Measurements from ENCODE around the gene IL4I1.

DNA sequence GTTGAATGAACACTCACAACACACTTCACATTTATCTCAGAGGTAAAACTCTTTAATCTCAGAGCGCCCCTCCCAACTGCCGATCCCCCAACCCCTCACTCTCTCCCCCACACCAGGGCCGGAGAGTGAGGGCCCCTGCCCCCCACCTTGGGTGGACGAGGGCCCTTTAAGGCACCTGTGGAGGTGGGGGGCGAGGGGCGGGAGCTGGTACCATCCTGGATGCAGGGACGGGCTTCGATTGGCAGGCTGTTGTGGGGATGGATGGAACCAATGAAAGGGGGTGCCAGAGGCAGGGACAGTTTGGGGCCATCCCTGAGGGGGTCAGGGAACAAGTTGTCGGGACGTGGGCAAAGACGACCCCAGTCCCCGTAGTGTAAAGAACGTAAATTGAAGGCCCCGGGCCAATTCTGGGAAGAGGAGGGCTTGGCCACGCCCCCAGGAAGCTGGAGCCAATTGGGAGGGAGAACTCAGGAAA lies 27.6 kb downstream of the IL4I1 start:
- TF ChIP-seq CTCF (IDR thresholded peaks at IDR 0.05) (no peak), SIN3A (IDR thresholded peaks at IDR 0.05; ENCODE audit: borderline replicate concordance, insufficient read depth, low read depth, low read length) (no peak), POLR2AphosphoS5 (IDR thresholded peaks at IDR 0.05; ENCODE audit: low read depth, low read length) (no peak)

Data from Panc1 (cell line).